NCI-H187 treated with DMSO at 0.1 percent for 48 hours (cell line): ENCODE data around the gene TRPM3.

ENCODE experiments used
- DNase-seq: peaks from one replicate; lab custom pipeline; 2025; lab: John Stamatoyannopoulos, UW

The TRPM3 gene

GRCh38 chr9:70817311-70817710 lies 304.1 kb downstream of the TRPM3 start:
- no peak for DNase-seq

GRCh38 chr9:70816891-70817290 lies 304.5 kb downstream of the TRPM3 start:
- no peak for DNase-seq

- DNase-seq, result no peak
Measured at GRCh38 chr9:70816316-70816715, 305.1 kb downstream of the TRPM3 start.

GRCh38 chr9:70814597-70814996 lies 306.8 kb downstream of the TRPM3 start:
- DNase-seq, result no peak

- no peak for DNase-seq
Measured at GRCh38 chr9:70813141-70813540, 308.3 kb downstream of the TRPM3 start.

GRCh38 chr9:70811638-70812037 lies 309.8 kb downstream of the TRPM3 start:
- no peak for DNase-seq

- no peak for DNase-seq
Measured at GRCh38 chr9:70806875-70807274, 314.5 kb downstream of the TRPM3 start.

- DNase-seq, result no peak
Measured at GRCh38 chr9:70805949-70806348, 315.5 kb downstream of the TRPM3 start.

- no peak for DNase-seq
Measured at GRCh38 chr9:70802758-70803436, 318.5 kb downstream of the TRPM3 start.

GRCh38 chr9:70802206-70802605 lies 319.2 kb downstream of the TRPM3 start:
- DNase-seq, result no peak

- no peak for DNase-seq
Measured at GRCh38 chr9:70801181-70801829, 320.1 kb downstream of the TRPM3 start.

- no peak for DNase-seq
Measured at GRCh38 chr9:70798018-70798417, 323.4 kb downstream of the TRPM3 start.

GRCh38 chr9:70795841-70796240 lies 325.6 kb downstream of the TRPM3 start:
- DNase-seq, result no peak

GRCh38 chr9:70792796-70793195 lies 328.6 kb downstream of the TRPM3 start:
- no peak for DNase-seq

- DNase-seq, result no peak
Measured at GRCh38 chr9:70791936-70792335, 329.5 kb downstream of the TRPM3 start.

GRCh38 chr9:70789086-70789485 lies 332.3 kb downstream of the TRPM3 start:
- no peak for DNase-seq

- DNase-seq, result no peak
Measured at GRCh38 chr9:70784456-70784855, 337.0 kb downstream of the TRPM3 start.

- no peak for DNase-seq
Measured at GRCh38 chr9:70778568-70778967, 342.9 kb downstream of the TRPM3 start.

GRCh38 chr9:70773579-70773978 lies 347.8 kb downstream of the TRPM3 start:
- no peak for DNase-seq

GRCh38 chr9:70772601-70773000 lies 348.8 kb downstream of the TRPM3 start:
- no peak for DNase-seq

- no peak for DNase-seq
Measured at GRCh38 chr9:70765946-70766345, 355.5 kb downstream of the TRPM3 start.

GRCh38 chr9:70761139-70761670 lies 360.2 kb downstream of the TRPM3 start:
- no peak for DNase-seq

GRCh38 chr9:70760228-70760627 lies 361.2 kb downstream of the TRPM3 start:
- no peak for DNase-seq

GRCh38 chr9:70753311-70753710 lies 368.1 kb downstream of the TRPM3 start:
- DNase-seq, result no peak
